ENCODE results near the gene ALG8.
"Not testable (repeated sequence)": the region's sequence is repeated elsewhere in the genome, so short reads cannot be mapped to it uniquely, and the experiment has no call there.

The ALG8 gene

GRCh38 chr11:78066471-78066870 lies 73.0 kb downstream of the ALG8 start:
- no peak for DNase-seq

GRCh38 chr11:78065203-78065602 lies 74.2 kb downstream of the ALG8 start:
- DNase-seq: no peak

- no peak for DNase-seq
These were observed 75.8 kb downstream of the ALG8 start, which contains the start of gene THRSP for GRCh38 chr11:78063440-78064181. THRSP (plus strand) TSS chr11:78063861; CDS start chr11:78063882, 21 bp downstream.

- DNase-seq: no peak
These were observed 76.8 kb downstream of the ALG8 start for GRCh38 chr11:78062671-78063070.

- no peak for DNase-seq
These were observed 77.5 kb downstream of the ALG8 start for GRCh38 chr11:78061921-78062311.

- DNase-seq: peak; percentile 32
These were observed 78.1 kb downstream of the ALG8 start for GRCh38 chr11:78061088-78061920.

- DNase-seq: no peak
These were observed 78.9 kb downstream of the ALG8 start for GRCh38 chr11:78060533-78060932.

GRCh38 chr11:78059749-78060328 lies 79.6 kb downstream of the ALG8 start:
- not testable (repeated sequence) for DNase-seq

- DNase-seq: no peak
These were observed 81.9 kb downstream of the ALG8 start for GRCh38 chr11:78057462-78058055.

GRCh38 chr11:78056093-78056492 lies 83.3 kb downstream of the ALG8 start:
- DNase-seq: peak; percentile 22

GRCh38 chr11:78054971-78055370 lies 84.5 kb downstream of the ALG8 start:
- DNase-seq: no peak

GRCh38 chr11:78050964-78051831 lies 88.2 kb downstream of the ALG8 start:
- no peak for DNase-seq

Measured in hematopoietic multipotent progenitor cell treated with erythropoietin and hydrocortisone succinate and interleukin-3 and kit ligand, for 4 days (in vitro differentiated cells).